SK-N-SH (cell line): ENCODE results near the gene KRT222. TPM values are rescaled to one million over a fixed set of nuclear protein-coding genes. Genes with fewer than 3 reads are reported as not detected.

Experiments
- CTCF ChIA-PET: fragments of 300-600, 350-600 bp; formaldehyde crosslinking; extraction: SDS; loops from one replicate; lab custom pipeline; 2021; lab: Yijun Ruan, JAX
- POLR2A ChIA-PET: fragments of 350-600 bp; sonication (Branson Sonifier 250); formaldehyde crosslinking; extraction: SDS; loops from one replicate; lab custom pipeline; 2020; ENCODE audit warnings: antibody characterized with exemption, inconsistent platforms; lab: Yijun Ruan, JAX
- DNase-seq: peaks from one replicate; pipeline ENCODE4 v3.0.0; 2012
- H2AFZ ChIP-seq: fragments of 200-600 bp; sonication (generic); 2 replicates; pipeline ENCODE4 v1.8.1; 2016; ENCODE audit warnings: antibody characterized with exemption, mild to moderate bottlenecking, low read depth
- H3F3A ChIP-seq: fragments of 200-600 bp; sonication (generic); replicated peaks from 2 replicates; pipeline ENCODE3; 2016; ENCODE audit warnings: antibody characterized with exemption, mild to moderate bottlenecking; ENCODE audit not compliant: insufficient read depth
- H3K27ac ChIP-seq, 2 experiments: fragments of 200-500 bp in 1 of 2; fragments of 200-600 bp in 1 of 2; sonication (Bioruptor generic) in 1 of 2; sonication (generic), shearing (Covaris generic) in 1 of 2; 2 replicates each; pipeline versions ENCODE4 v1.5.1 to v1.6.1; 2014 to 2016; ENCODE audit warnings: low read depth in 2 of 2, inconsistent platforms in 1 of 2, low read length in 1 of 2, mild to moderate bottlenecking in 1 of 2, mixed read lengths in 1 of 2
- H3K27me3 ChIP-seq: fragments of 200-600 bp; sonication (generic), shearing (Covaris generic); 2 replicates; pipeline ENCODE4 v1.6.1; 2016; ENCODE audit warnings: mixed run types; ENCODE audit not compliant: insufficient read depth
- H3K36me3 ChIP-seq, 2 experiments: fragments of 200-500 bp in 1 of 2; fragments of 200-600 bp in 1 of 2; sonication (Bioruptor generic) in 1 of 2; sonication (generic) in 1 of 2; replicated peaks in 1 of 2; 2 replicates each; pipeline versions ENCODE3 to v1.5.1; 2014 to 2016; ENCODE audit warnings: low read length in 1 of 2, mild to moderate bottlenecking in 1 of 2; ENCODE audit not compliant: insufficient read depth in 2 of 2, control insufficient read depth in 1 of 2
- H3K4me1 ChIP-seq, 2 experiments: fragments of 200-500 bp in 1 of 2; fragments of 200-600 bp in 1 of 2; sonication (Bioruptor generic) in 1 of 2; sonication (generic), shearing (Covaris generic) in 1 of 2; 2 replicates each; pipeline versions ENCODE4 v1.5.1 to v1.6.1; 2014 to 2016; ENCODE audit warnings: low read depth in 1 of 2, low read length in 1 of 2, mixed run types in 1 of 2; ENCODE audit not compliant: insufficient read depth in 2 of 2, control insufficient read depth in 1 of 2
- H3K4me2 ChIP-seq: fragments of 200-600 bp; sonication (generic), shearing (Covaris generic); 2 replicates; pipeline ENCODE4 v1.6.1; 2017; ENCODE audit warnings: mixed run types
- H3K4me3 ChIP-seq, 2 experiments: fragments of 200-500 bp in 1 of 2; fragments of 200-600 bp in 1 of 2; sonication (Bioruptor generic) in 1 of 2; sonication (generic), shearing (Covaris generic) in 1 of 2; 2 replicates each; pipeline versions ENCODE4 v1.5.1 to v1.8.1; 2014 to 2016; ENCODE audit warnings: low read depth in 2 of 2, inconsistent platforms in 1 of 2, low read length in 1 of 2, mild to moderate bottlenecking in 1 of 2, mixed read lengths in 1 of 2, moderate library complexity in 1 of 2
- H3K79me2 ChIP-seq: fragments of 200-600 bp; sonication (generic); 2 replicates; pipeline ENCODE4 v1.8.1; 2017; ENCODE audit warnings: mild to moderate bottlenecking; ENCODE audit not compliant: insufficient read depth
- H3K9ac ChIP-seq: fragments of 200-600 bp; sonication (generic); 2 replicates; pipeline ENCODE4 v1.6.1; 2017; ENCODE audit warnings: mixed run types
- H3K9me2 ChIP-seq: fragments of 200-600 bp; sonication (generic); 2 replicates; pipeline ENCODE4 v1.6.1; 2017; ENCODE audit warnings: mixed run types
- H3K9me3 ChIP-seq: fragments of 200-600 bp; sonication (generic); 2 replicates; pipeline ENCODE4 v1.6.1; 2017; ENCODE audit warnings: mixed run types, mild to moderate bottlenecking, moderate library complexity
- H4K20me1 ChIP-seq: fragments of 200-600 bp; sonication (generic); 2 replicates; pipeline ENCODE4 v1.6.1; 2017; ENCODE audit warnings: mild to moderate bottlenecking, mixed run types; ENCODE audit not compliant: insufficient read depth
- CHD2 ChIP-seq: fragments of 150-350 bp; IDR thresholded peaks from 2 replicates; pipeline ENCODE4 v1.6.1; 2018; ENCODE audit warnings: low read length; ENCODE audit not compliant: partially characterized antibody
- EP300 ChIP-seq, 2 experiments: IDR thresholded peaks; 2 replicates each; pipeline versions ENCODE4 v1.4.0 to v1.6.1; 2012; ENCODE audit warnings: borderline replicate concordance in 1 of 2, low read depth in 1 of 2, low read length in 1 of 2
- FOSL2 ChIP-seq: IDR thresholded peaks from 2 replicates; pipeline ENCODE4 v1.4.0; 2012; ENCODE audit warnings: low read depth, mild to moderate bottlenecking, moderate library complexity, borderline replicate concordance
- GABPA ChIP-seq: IDR thresholded peaks from 2 replicates; pipeline ENCODE4 v1.4.0; 2012; ENCODE audit warnings: low read depth, mild to moderate bottlenecking
- IRF3 ChIP-seq: fragments of 150-350 bp; IDR thresholded peaks from 2 replicates; pipeline ENCODE4 v1.6.1; 2016; ENCODE audit warnings: mild to moderate bottlenecking, low read depth, low read length
- MAX ChIP-seq: IDR thresholded peaks from 2 replicates; pipeline ENCODE4 v1.4.0; 2012; ENCODE audit warnings: low read depth
- MEF2A ChIP-seq: IDR thresholded peaks from 2 replicates; pipeline ENCODE4 v1.4.0; 2012; ENCODE audit warnings: low read depth, borderline replicate concordance
- MXI1 ChIP-seq: IDR thresholded peaks from 2 replicates; pipeline ENCODE4 v1.6.1; 2012; ENCODE audit warnings: mild to moderate bottlenecking, low read depth, low read length, improper control_type of control experiment
- NFIC ChIP-seq: IDR thresholded peaks from 2 replicates; pipeline ENCODE4 v1.4.0; 2012; ENCODE audit warnings: borderline replicate concordance
- NRF1 ChIP-seq: IDR thresholded peaks from 2 replicates; pipeline ENCODE4 v1.6.1; 2012; ENCODE audit warnings: low read depth, mild to moderate bottlenecking, low read length
- POLR2AphosphoS5 ChIP-seq: IDR thresholded peaks from 2 replicates; pipeline ENCODE4 v1.6.1; 2012; ENCODE audit warnings: low read depth, low read length
- RAD21 ChIP-seq: IDR thresholded peaks from 2 replicates; pipeline ENCODE4 v1.6.1; 2012; ENCODE audit warnings: mild to moderate bottlenecking, low read length
- SIN3A ChIP-seq: IDR thresholded peaks from 2 replicates; pipeline ENCODE4 v1.6.1; 2012; ENCODE audit warnings: low read depth, mild to moderate bottlenecking, low read length, moderate library complexity, borderline replicate concordance
- TEAD4 ChIP-seq: IDR thresholded peaks from 2 replicates; pipeline ENCODE4 v1.4.0; 2012; ENCODE audit warnings: mild to moderate bottlenecking, borderline replicate concordance; ENCODE audit not compliant: insufficient read depth
- ZBTB33 ChIP-seq: IDR thresholded peaks from 2 replicates; pipeline ENCODE4 v1.4.0; 2012; ENCODE audit warnings: low read depth, borderline replicate concordance
- WGBS: methylation state at CpG from one replicate; pipeline ENCODE4 v1.1.6; 2017; ENCODE audit warnings: low lambda C conversion rate; 5-methylcytosine and 5-hydroxymethylcytosine counted together
- polyA plus RNA-seq, 3 experiments: library from polyadenylated mRNA; depleted of rRNA; stranded (reverse); fragments of >200 nt; gene quantifications; 2 replicates each; pipeline ENCODE4 v1.2.3, GENCODE V29; 2012

KRT222 gene
- polyA plus RNA-seq, 1 of the 3 experiments (the other 2 are of a cell fraction) = not detected

GRCh38 chr17:40629842-40630241 lies 35.1 kb downstream of the KRT222 start:
- no peak overlapping the region for H3K4me3 ChIP-seq
- no peaks in the 10 kb centered on the region for H3K4me1 ChIP-seq
- no peak overlapping the region for H2AFZ ChIP-seq
- POLR2A ChIA-PET = no interaction called here
- H3K79me2 ChIP-seq = no peaks in the 10 kb centered on the region
- no peak overlapping the region for H3K9ac ChIP-seq
- no peak for DNase-seq
- peaks cover 74 to 78% of the 10 kb centered on the region in 2 experiments for H3K36me3 ChIP-seq
- no peaks in the 10 kb centered on the region for H3K9me2 ChIP-seq
- no peaks in the 10 kb centered on the region for H3K9me3 ChIP-seq
- 59% methylated on average over 2 of the region's 2 CpGs for WGBS
- H3K27ac ChIP-seq = no peak overlapping the region
- TF ChIP-seq MEF2A = no peak
- TF ChIP-seq ZBTB33 = no peak
- no peak for TF ChIP-seq CHD2
- TF ChIP-seq IRF3 = no peak
- TF ChIP-seq NFIC = no peak
- no peak for TF ChIP-seq RAD21
- TF ChIP-seq GABPA = no peak
- no peak for TF ChIP-seq TEAD4
- TF ChIP-seq FOSL2 = no peak
- no peak for TF ChIP-seq MAX
- no peak for TF ChIP-seq MXI1
- TF ChIP-seq SIN3A = no peak
- no peak for TF ChIP-seq EP300 (IDR thresholded peaks at IDR 0.05; ENCODE audit: borderline replicate concordance in 1 of 2, low read depth in 1 of 2, low read length in 1 of 2)
- CTCF ChIA-PET = interaction anchor here (1.3 to 5.7 kb wide), 2 partner anchors 10 to 16 kb away, joined by 5 to 37 read pairs; no protein-coding TSS in a partner anchor
- no peaks in the 10 kb centered on the region for H3K27me3 ChIP-seq
- H3K4me2 ChIP-seq = no peak overlapping the region
- peaks cover 25% of the 10 kb centered on the region for H3F3A ChIP-seq
- H4K20me1 ChIP-seq = no peaks in the 10 kb centered on the region

GRCh38 chr17:40625311-40625710 lies 39.7 kb downstream of the KRT222 start:
- no peak for DNase-seq

More at GRCh38 chr17:40625311-40625710, 39.7 kb downstream of the KRT222 start:
- Histone ChIP-seq H3K9me2 (no peaks in the 10 kb centered on the region), H3K79me2 (no peaks in the 10 kb centered on the region), H3K27ac (no peak overlapping the region), H2AFZ (no peak overlapping the region), H3K27me3 (no peaks in the 10 kb centered on the region), H3K9me3 (no peaks in the 10 kb centered on the region), H3K9ac (no peak overlapping the region), H3K4me1 (no peaks in the 10 kb centered on the region), H3K4me2 (no peak overlapping the region), H3K4me3 (no peak overlapping the region), H4K20me1 (no peaks in the 10 kb centered on the region), H3K36me3 (peaks cover 32 to 33% of the 10 kb centered on the region in 2 experiments), H3F3A (peaks cover 17% of the 10 kb centered on the region)
- POLR2A ChIA-PET = no interaction called here
- CTCF ChIA-PET = interaction anchor here (0.7 to 1.6 kb wide), 7 partner anchors 9 to 168 kb away, joined by 3 to 8 read pairs (median 3); no protein-coding TSS in a partner anchor
- WGBS = 71% methylated on average over 5 of the region's 5 CpGs
- TF ChIP-seq EP300 (IDR thresholded peaks at IDR 0.05; ENCODE audit: borderline replicate concordance in 1 of 2, low read depth in 1 of 2, low read length in 1 of 2) (no peak), POLR2AphosphoS5 (no peak), NRF1 (no peak), MXI1 (no peak), CHD2 (no peak), RAD21 (no peak), MEF2A (no peak), SIN3A (no peak), IRF3 (no peak), GABPA (no peak)
